WTC11 (cell line): ENCODE results near the gene CFAP74. TPM values are rescaled to one million over a fixed set of nuclear protein-coding genes. Genes with fewer than 3 reads are reported as not detected.

ENCODE experiments used
- ATAC-seq: fragments of 200-7000 bp; cut with Tn5 transposase; 2 replicates; pipeline ENCODE4 v1.10.0; 2021; ENCODE audit warnings: mild to moderate bottlenecking, moderate library complexity
- CTCF ChIA-PET: fragments of 300-600 bp; sonication (Branson Sonifier 250); formaldehyde crosslinking; loops from one replicate; lab custom pipeline; 2021; ENCODE audit warnings: antibody characterized with exemption; lab: Charles Lee
- POLR2A ChIA-PET: fragments of 350-600 bp; sonication (Branson Sonifier 250); formaldehyde crosslinking; loops from one replicate; lab custom pipeline; 2021; ENCODE audit warnings: antibody characterized with exemption; lab: Charles Lee
- DNase-seq: peaks from one replicate; pipeline ENCODE4 v3.0.0; 2021; ENCODE audit warnings: low spot score
- H3K27ac Mint-ChIP-seq: 2 replicates; pipeline ENCODE4 v1.8.0; 2021; ENCODE audit warnings: mixed read lengths
- H3K27me3 Mint-ChIP-seq: 2 replicates; pipeline ENCODE4 v1.8.0; 2021; ENCODE audit warnings: low read depth, mild to moderate bottlenecking, moderate library complexity, mixed read lengths
- H3K36me3 Mint-ChIP-seq: 2 replicates; pipeline ENCODE4 v1.8.0; 2021; ENCODE audit warnings: mixed read lengths
- H3K4me1 Mint-ChIP-seq: 2 replicates; pipeline ENCODE4 v1.8.0; 2022; ENCODE audit warnings: mixed read lengths
- H3K4me3 Mint-ChIP-seq: 2 replicates; pipeline ENCODE4 v1.8.0; 2021; ENCODE audit warnings: mild to moderate bottlenecking, moderate library complexity, mixed read lengths
- H3K9me3 Mint-ChIP-seq: 2 replicates; pipeline ENCODE4 v1.8.0; 2021; ENCODE audit warnings: mixed read lengths
- ARID4B ChIP-seq: sonication (generic); formaldehyde crosslinking; IDR thresholded peaks from 2 replicates; pipeline ENCODE4 v1.8.0; 2023; ENCODE audit warnings: missing genetic modification reagents, mild to moderate bottlenecking, borderline replicate concordance
- ATF3 ChIP-seq: sonication (generic); formaldehyde crosslinking; conservative IDR thresholded peaks from 2 replicates; pipeline ENCODE4 v1.8.1; 2022; ENCODE audit warnings: mild to moderate bottlenecking, missing genetic modification reagents
- CBFB ChIP-seq: sonication (generic); formaldehyde crosslinking; IDR thresholded peaks from 2 replicates; pipeline ENCODE4 v1.8.1; 2022; ENCODE audit warnings: mild to moderate bottlenecking, low read depth, missing genetic modification reagents
- E2F1 ChIP-seq: sonication (generic); formaldehyde crosslinking; IDR thresholded peaks from 2 replicates; pipeline ENCODE4 v1.8.0; 2022; ENCODE audit warnings: mild to moderate bottlenecking, missing genetic modification reagents
- ESRRA ChIP-seq: sonication (generic); formaldehyde crosslinking; IDR thresholded peaks from 2 replicates; pipeline ENCODE4 v1.8.1; 2022; ENCODE audit warnings: mild to moderate bottlenecking, missing genetic modification reagents, borderline replicate concordance
- FOXP1 ChIP-seq: sonication (generic); formaldehyde crosslinking; IDR thresholded peaks from 2 replicates; pipeline ENCODE4 v1.8.0; 2022; ENCODE audit warnings: missing genetic modification reagents, mild to moderate bottlenecking, moderate library complexity, borderline replicate concordance
- GRHL2 ChIP-seq: fragments of 250-450 bp; sonication (Bioruptor Pico); IDR thresholded peaks from 2 replicates; pipeline ENCODE4 v1.8.0; 2022; ENCODE audit warnings: mild to moderate bottlenecking, moderate library complexity; ENCODE audit not compliant: insufficient replicate concordance, severe bottlenecking
- NR2C2 ChIP-seq: sonication (generic); formaldehyde crosslinking; IDR thresholded peaks from 2 replicates; pipeline ENCODE4 v1.8.0; 2022; ENCODE audit warnings: mild to moderate bottlenecking, missing genetic modification reagents
- PRDM15 ChIP-seq: sonication (generic); formaldehyde crosslinking; IDR thresholded peaks from 2 replicates; pipeline ENCODE4 v1.8.0; 2022; ENCODE audit warnings: missing genetic modification reagents
- TEAD4 ChIP-seq: sonication (generic); formaldehyde crosslinking; IDR thresholded peaks from 2 replicates; pipeline ENCODE4 v1.8.0; 2022; ENCODE audit warnings: mild to moderate bottlenecking, missing genetic modification reagents
- total RNA-seq: library from RNA; stranded (reverse); gene quantifications from 3 replicates; pipeline ENCODE4 v1.2.3, GENCODE V29; 2021

The CFAP74 gene
- total RNA-seq, 1 experiment from 2014 or later = 0.35 TPM

- H3K9me3 Mint-ChIP-seq = peaks cover 4% of the 10 kb centered on the region
- no peak overlapping the region for H3K4me3 Mint-ChIP-seq
- TF ChIP-seq FOXP1 (CRISPR knock-in tag) (no peak), CBFB (no peak), ARID4B (no peak)
- TF ChIP-seq, all 79 proteins: peak for 0
- no peak for ATAC-seq
- no peaks in the 10 kb centered on the region for H3K36me3 Mint-ChIP-seq
- no peak for DNase-seq
- no peaks in the 10 kb centered on the region for H3K27me3 Mint-ChIP-seq
- CTCF ChIA-PET = interaction anchor here (1.0 to 3.4 kb wide), 6 partner anchors 15 to 246 kb away, joined by 3 to 23 read pairs (median 4); no protein-coding TSS in a partner anchor
- no peaks in the 10 kb centered on the region for H3K4me1 Mint-ChIP-seq
- no peak overlapping the region for H3K27ac Mint-ChIP-seq
- POLR2A ChIA-PET = no interaction called here
These were observed 79.2 kb downstream of the CFAP74 start for GRCh38 chr1:1924386-1924785.

GRCh38 chr1:1922956-1923833, 80.4 kb downstream of the CFAP74 start:
- H3K27me3 Mint-ChIP-seq = no peaks in the 10 kb centered on the region
- CTCF ChIA-PET = interaction anchor here (1.0 to 3.4 kb wide), 10 partner anchors 14 to 244 kb away, joined by 3 to 23 read pairs (median 4); no protein-coding TSS in a partner anchor
- peaks cover 4% of the 10 kb centered on the region for H3K9me3 Mint-ChIP-seq
- ATAC-seq (no peak), DNase-seq (no peak)
- no peaks in the 10 kb centered on the region for H3K4me1 Mint-ChIP-seq
- POLR2A ChIA-PET = no interaction called here
- H3K4me3 Mint-ChIP-seq = no peak overlapping the region
- no peak overlapping the region for H3K27ac Mint-ChIP-seq
- no peaks in the 10 kb centered on the region for H3K36me3 Mint-ChIP-seq
- TF ChIP-seq ARID4B = no peak
- TF ChIP-seq ATF3 (CRISPR knock-in tag) = no peak
- no peak for TF ChIP-seq NR2C2 (CRISPR knock-in tag)
- TF ChIP-seq E2F1 (CRISPR knock-in tag) = no peak
- no peak for TF ChIP-seq ESRRA
- no peak for TF ChIP-seq TEAD4 (CRISPR knock-in tag)
- TF ChIP-seq PRDM15 (CRISPR knock-in tag) = no peak
- TF ChIP-seq GRHL2 = no peak
